Kasumi-1 (cell line): ENCODE measurements around the gene THAP4.
"Not testable (repeated sequence)": the region's sequence is repeated elsewhere in the genome, so short reads cannot be mapped to it uniquely, and the experiment has no call there.

Source experiments
- DNase-seq, 2 experiments: peaks; one replicate each; lab custom pipeline; 2025; lab: John Stamatoyannopoulos, UW

The THAP4 gene

DNA sequence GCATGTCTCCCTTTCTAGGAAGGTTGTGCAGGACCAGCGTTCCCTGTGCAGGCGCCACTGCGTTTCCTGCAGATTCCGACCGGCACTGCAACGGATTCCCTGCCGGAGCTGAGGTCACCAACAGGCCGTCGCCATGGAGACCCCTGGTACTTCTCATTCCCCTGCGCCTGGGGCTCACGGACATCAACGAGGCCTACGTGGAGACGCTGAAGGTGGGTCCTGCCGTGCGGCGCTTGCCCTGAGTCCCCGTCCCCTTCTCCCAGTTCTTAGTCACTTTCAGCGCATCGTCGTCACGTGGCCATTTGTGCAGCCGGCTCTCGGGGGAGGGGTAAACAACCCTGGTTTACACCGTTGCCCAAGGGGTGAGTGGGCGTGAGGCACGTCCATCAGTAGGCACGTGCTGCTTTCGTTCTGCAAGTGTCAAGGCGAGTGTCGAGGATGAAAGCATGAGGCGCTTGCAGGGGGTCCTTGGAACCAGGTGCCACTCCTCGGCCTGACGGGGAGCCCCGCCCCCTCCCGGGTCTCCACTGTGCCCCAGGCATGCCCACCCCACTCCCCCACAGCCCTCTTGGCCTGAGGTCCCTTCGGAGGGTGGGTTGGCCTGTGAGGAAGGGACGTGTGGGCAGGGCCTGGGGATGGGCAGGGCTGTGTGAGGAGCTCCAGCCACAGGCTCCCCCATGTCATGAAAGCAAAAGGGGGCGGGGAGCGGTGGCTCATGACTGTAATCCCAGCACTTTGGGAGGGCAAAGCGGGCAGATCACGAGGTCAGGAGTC, 29.9 kb upstream of the THAP4 start:
- no peak for DNase-seq

DNA sequence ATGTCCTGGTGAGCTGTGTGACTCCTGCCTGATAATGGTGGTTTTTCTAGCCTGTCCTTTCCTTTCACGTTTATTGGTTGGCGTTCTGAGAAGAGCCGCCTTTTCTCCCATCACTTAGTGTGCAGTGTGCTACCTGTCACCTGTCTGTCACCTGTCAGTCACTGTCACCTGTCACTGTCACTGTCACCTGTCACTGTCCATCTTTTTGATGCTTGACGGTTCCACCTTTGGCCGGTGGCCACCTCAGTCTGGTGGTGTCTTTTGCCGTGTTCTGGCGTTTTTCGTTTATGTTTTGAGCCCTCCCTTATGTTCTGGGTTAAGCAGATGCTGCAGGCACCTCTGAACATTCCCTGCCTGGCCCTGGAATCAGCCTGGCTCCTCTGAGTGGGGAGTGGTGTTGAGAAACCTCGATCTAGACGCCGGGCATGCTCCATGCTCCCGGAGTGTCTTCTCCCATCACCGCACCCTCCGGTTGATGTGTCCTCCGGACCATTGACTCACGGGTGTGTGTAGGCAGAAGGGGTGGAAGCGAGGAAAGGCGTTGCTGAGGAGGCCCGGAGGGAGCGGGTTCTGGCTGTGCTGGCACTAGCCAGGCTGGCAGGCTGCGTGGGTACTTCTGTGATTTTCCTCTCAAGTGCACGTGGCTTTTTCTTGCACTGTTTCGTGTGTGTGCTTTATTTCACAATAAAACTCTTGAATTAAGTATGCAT, 28.9 kb upstream of the THAP4 start:
- no peak for DNase-seq

DNA sequence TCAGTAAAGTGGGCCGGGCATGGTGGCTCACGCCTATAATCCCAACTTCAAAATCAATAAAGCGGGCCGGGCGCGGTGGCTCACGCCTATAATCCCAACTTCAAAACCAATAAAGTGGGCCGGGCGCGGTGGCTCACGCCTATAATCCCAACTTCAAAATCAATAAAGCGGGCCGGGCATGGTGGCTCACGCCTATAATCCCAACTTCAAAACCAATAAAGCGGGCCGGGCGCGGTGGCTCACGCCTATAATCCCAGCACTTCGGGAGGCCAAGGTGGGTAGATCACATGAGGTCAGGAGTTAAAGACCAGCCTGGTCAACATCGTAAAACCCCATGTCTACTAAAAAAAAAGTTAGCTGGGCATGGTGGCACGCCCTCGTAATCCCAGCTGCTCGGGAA, 25.8 kb upstream of the THAP4 start:
- DNase-seq: not testable (repeated sequence)

DNA sequence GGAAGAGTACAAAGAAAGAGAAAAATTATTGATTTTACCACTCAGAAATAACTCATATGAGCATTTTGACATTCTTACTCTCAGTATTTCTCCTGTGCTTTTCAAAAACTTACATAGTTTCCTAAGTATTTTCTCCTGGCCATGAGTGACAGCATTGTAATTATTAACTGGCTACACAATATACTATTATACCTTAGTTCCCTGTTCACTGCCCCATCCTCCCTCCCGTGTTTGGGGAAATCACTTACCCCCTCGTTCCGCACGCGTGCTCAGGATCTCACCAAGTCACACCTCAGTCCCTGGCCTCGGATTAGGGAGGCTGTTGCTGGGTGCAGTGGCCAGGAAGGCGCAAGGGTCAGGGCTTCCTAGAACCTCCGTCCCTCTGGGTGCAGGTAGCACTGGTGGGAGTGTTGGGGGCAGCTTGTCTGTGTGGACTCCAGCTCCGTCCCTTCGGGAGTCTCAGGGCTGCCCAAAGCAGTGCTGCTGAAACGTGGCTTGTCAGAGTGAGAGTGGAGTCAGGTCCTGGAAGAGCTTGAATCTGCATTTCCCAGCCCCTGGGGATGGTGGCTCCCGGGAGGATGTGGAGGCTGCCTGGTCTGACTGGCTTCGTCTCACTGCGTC, 23.7 kb upstream of the THAP4 start:
- no peak for DNase-seq

DNA sequence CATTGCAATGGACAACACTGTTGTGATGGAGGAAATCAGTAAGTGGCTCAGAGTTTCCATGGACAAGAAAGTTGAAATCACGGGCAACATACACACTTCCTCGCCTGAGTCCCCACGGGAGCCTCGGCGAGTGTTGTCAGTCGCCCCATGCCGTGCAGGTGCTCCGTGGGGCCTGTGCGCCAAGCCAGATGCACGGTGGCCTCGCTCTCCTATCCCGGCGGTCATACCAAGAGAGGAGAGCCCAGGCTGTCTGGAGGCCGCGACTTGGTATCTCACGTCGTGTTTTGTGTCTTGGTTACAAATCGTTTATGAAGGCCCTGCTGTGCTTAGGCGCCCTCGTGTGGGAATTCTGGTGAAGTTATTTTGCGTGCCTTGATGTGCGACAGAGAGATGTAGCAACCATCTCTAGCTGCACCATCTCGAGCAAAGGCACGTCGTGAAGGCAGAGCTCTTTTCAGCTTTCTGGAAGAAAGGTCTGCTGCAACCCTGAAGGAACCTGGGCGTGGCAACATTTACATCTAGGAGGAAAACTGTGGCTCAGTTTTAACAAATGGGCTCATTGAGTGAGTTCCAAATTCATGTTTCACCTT, 22.3 kb upstream of the THAP4 start:
- DNase-seq: peak; percentile 32 to 48

DNA sequence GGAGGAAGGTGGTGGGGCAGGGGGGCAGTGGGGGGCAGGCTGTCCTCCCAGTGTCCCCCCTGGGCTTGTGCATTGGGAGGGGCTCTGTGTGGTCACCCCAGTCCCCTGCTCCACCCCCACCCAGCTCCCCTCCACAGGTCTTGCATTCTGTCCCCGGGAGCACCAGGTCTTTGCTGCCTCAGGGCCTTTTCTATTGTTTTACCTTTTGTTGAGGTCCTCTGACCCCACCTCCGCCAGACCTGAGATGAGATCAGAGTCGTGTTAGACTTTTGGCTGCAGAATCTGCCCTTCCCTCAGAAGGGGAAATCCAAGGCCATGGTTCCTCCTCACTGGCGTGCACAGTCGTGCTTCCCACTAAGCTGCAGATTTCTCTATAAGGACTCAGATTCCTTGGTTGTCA, 21.3 kb upstream of the THAP4 start:
- no peak for DNase-seq

DNA sequence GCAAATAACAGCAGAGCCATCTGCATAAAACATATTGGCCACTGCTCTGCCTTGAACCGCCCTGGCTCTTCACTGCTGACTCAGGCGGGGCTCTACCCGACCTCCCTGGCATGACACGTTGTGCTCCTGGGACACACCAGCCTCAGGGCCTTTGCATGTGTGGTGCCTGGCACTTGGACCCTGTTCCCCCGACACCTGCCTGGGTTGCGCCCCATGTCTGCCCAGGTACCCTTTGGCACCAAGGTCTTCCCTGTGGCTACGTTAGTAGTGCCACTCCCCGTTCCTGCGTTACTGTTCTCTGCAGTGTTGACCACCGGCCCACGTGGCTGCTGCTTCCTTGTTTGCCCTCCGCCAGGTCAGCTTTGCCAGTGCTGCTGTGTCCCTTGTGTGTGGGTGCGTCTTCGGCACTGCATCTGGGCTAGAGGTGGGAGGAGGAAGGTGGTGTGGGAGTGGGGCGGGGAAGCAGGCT, 20.9 kb upstream of the THAP4 start:
- no peak for DNase-seq

DNA sequence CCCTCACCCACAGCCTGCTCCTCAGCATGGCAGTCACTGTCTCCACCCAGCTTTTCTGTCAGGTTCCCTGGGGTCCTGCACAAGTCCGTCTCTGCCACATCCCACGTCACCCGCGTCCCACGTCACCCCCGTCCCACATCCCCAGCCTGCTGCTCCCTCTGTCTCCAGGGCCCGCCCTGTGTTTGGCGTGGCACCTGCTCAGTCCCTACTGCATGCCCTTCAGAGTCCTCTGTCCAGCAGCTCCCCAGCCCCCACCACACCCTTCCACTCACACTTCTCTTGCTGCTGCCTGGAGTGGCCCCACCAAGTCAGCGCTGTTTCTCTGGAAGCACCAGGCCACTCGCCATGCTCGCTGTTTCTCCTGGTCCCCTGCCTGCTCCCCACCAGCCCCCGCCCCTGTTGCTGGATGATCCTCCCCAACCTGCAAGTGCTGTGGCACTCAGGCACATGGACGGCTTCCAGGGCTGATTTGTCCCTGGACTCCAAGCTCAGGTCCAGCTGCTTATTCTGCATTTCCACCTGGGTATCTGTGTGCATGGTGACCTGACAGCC, 19.3 kb upstream of the THAP4 start:
- no peak for DNase-seq

DNA sequence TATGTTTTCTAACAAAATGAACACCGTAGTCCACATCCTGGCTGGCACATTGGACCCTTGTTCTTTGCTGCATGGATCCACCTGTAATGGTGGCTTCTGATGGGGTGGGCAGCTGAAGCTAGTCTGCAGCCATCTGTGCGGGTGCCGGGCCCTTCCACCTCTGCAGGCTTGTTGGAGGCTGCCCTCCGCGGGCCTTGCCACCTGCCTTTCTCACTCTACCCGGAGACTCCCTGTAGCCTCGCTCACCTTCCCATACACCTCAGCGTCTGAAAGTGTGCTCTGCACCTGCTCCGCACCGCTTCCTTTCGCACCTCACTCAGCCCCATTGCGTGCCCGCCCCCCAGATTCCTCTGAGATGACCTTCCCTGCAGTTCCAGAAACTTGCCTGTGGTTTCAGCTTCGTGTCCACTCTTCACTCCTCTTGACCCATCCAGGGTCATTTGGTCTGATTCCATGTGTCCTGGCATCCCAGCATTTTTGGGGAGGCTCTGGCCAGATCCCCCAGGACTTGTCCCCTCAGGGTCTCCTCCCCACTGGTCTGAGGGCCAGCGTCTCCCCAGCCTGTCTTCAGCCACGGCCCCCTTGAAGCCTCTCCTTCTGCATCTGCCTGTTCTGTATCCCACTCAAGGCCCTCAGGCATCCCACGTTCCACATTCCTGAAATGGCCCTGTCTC, 18.7 kb upstream of the THAP4 start:
- DNase-seq: no peak

DNA sequence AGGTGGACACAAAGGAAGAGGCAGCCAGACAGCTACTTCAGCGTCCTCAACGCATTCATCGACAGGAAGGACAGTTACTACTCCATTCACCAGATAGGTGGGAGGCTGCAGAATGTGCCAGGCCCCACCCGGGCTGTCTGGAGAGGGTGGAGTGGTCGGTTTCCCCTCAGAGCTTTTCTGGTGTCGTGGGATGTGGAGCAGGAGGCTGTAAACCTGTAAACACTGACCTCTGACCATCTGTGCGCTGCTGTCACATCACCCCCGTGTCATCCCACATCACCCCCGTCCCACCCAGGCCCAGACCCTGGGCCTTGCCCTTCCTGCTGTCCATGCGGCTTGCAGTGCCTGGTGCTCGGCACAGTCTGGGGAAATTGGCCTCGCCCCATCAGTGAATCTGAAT, 17.6 kb upstream of the THAP4 start:
- no peak for DNase-seq

DNA sequence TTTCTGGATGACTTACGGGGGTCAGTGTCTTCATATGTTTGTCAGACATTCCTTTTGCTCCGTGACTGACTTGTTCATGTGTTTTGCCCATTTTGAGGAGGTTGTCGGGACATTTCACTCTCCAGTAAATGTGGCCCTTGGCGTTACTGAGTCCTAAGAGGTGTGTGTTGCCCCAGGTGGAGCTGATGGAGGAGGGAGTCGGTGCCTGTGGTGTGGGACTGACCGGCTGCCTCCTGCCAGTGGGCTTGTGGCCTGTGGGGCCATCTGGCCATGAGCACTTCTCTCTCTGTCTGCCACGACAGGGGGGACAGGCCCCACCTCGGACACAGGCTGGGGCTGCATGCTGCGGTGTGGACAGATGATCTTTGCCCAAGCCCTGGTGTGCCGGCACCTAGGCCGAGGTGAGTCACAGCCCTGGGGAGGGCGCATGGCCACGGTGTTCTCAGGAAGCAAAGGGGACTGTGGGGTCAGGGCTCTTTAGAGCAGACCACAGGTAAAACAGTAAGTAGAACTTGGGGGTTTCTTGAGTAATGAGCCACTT, 16.3 kb upstream of the THAP4 start:
- no peak for DNase-seq

DNA sequence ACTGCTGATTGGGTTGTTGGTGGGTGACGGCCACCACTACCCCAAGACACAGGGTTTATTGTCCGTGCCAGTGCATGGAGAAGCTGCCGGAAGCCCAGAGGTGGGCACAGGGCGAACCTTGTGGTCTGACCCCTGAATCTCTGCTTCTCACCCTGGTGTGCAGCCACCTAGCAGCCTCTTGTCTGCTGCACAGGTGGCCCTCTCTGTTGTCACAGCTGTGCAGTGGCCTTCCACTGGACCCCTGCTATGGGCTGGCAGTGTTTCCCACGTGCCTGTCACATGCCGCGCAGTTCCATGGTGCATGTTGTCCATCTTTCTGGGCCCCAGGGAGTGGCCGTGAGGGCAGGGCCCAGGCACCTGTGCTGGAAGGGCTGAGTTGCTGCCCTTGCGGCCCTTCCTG, 15.8 kb upstream of the THAP4 start:
- no peak for DNase-seq

DNA sequence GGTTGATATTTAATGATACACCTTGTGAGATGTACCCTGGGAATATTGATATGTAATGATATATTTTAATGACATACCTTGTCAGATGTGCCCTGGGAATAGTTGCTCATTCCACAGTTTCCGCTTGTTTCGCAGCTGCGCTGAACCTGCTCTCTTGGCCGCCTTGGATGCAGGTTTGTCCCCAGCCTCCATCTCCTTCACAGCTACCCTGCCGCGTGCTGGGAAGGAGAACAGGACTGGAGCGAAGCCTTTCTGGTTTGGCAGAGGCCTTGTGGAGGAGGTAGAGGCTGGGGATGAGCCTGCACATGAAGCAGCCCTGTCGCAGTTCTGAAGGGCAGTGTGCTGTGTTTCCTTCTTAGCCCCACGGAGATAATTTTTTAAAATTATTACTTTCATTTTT, 15.2 kb upstream of the THAP4 start:
- DNase-seq: no peak

DNA sequence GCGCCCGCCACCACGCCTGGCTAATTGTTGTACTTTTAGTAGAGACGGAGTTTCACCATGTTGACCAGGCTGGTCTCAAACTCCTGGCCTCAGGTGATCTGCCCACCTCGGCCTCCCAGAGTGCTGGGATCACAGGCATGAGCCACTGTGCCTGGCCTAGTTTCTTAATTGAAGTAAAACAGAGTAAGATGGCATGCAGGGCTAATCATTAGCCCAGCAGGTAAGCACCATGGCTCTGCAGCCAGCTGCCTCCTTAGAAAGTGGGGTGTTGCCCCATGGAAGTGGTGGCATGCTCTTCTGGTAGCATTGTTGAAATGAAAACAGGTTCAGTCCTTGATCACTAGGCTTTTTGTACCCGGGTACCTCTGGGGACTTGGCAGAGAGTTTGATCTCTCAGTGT, 13.0 kb upstream of the THAP4 start:
- no peak for DNase-seq

DNA sequence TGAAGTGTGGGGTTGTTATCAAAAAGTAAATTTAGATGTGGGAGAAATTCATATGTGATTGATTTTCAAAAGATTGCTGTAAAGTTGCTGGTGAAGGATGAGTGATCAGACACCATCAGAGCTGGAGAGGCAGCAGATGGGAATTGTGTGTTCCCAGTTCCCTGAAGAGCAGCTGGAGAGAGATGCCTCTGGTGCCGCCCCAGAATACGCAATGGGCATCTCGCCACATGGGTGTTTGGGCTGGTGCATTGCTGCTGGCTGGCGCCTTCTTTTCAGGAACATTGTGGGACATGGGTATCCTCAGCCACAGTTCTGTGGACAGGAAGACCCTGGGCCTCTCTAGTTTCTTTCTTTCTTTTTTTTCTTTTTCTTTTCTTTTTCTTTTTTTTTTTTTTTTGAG, 12.4 kb upstream of the THAP4 start:
- DNase-seq: no peak

DNA sequence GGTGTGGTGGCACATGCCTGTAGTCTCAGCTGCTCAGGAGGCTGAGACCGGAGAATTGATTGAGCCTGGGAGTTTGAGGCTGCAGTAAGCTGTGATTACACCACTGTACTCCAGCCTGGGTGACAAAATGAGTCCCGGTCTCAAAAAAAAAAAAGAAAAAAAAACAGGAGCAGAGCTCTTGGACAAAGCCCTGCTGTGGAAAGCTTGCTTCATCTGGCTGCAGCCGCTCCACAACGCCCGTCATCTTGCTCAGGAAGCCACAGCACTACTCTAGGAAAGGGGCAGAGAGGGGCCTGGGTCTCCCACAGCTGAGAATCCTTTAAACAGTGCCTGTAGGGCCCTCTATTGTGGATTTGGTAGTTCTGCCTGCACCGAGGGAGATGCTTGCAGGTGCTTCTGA, 11.5 kb upstream of the THAP4 start:
- no peak for DNase-seq

DNA sequence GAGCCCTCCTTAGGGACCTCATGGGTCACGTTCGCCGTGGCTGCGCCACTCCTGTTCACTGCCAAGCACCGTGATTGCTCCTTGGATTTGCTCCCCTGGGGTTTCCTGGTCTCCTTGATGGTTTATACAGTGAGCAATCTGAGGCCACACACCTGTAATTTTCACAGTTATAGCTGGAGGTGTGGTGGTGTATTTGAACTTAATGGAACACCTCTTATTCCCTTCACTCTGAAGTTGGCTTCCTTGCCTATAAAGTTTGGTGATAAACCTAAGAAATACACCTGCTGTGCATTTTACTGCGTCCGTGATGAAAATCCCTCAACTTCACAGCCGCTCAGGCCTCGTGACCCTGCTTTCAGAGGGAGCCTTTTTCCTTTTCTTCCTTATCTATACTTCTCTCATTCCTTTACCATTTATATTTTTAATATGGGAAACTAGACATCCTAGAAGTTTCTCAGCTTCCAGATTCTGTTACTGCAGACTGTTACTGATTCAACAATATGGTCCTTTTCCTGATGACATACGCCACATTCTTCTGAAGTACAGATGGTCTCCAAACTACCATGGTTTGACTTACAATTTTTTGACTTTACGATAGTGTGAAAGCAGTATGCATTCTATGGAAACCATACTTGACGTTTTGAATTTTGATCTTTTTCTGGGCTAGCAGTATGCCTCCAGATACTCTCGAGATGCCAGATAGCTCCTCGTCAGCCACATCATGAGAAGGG, 9.1 kb upstream of the THAP4 start:
- no peak for DNase-seq

DNA sequence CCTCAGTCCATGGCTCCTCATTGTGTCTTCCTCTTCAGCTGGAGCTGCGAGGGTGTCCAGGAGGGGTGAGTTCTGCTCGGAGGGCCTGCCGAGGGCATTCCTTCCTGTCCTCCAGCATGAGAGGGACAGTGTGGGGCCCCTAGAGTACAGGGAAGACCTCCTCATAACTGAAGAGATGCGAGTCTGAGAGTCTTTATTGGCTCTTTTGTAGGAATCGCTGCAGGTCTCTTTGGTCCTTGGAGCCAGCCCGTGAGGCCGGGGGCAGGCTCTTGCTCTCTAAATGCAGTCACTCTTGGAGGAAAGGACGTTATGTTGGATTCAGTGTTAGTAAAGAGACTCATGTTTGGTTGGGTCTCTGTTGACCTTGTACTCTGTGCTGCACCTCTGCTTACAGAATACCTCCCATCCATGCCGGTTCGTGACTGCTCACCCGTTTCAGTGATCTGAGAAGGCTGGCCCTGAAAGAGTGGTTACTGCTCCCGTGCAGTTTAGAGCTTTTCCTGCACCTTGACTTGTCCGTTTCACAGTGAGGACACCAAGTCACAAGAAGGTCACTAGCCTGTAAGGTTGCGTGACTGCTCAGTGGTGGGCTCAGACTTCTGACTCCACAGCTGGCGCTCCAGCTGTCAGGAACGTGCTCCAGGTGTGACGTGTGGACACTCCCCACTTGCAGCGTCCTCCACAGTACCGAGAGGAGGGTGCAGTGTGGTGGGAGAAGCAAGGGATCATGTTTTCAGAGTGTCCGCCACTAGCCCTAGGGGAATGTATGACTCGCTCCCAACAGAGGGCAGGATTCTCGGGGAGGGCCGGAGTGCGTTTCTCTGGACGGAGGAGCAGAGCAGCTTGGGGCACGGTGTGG, 8.3 kb upstream of the THAP4 start:
- DNase-seq: no peak

DNA sequence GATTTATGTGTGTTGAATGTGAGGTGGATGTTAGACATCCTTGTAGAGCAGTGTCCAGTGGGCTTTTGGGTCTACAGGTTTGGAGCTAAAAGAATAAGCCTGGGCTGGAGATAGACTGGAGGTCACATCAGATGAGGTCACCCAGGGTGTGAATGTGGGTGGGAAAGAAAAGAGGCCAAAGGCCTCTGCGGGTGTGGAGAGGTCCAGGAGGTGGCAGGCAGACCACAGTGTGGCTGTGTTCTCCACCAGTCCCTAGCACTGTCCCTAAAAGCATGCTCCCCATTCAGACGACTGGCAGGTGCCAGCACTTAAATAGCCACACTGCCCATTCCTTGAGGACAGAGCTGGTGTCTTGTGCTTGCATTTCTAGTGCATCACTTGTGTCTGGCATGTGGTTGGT, 4.7 kb upstream of the THAP4 start:
- DNase-seq: no peak
